ENCODE measurements around the gene TEAD3.
"Not testable (repeated sequence)": the region's sequence is repeated elsewhere in the genome, so short reads cannot be mapped to it uniquely, and the experiment has no call there.

The TEAD3 gene

GRCh38 chr6:35435074-35435837 lies 61.6 kb downstream of the TEAD3 start:
- DNase-seq: no peak
- H3K9ac ChIP-seq (ENCODE audit: low read length): no peak overlapping the region
- no peaks in the 10 kb centered on the region for H3K79me2 ChIP-seq (ENCODE audit: low read length)
- H3K9me2 ChIP-seq (replicated peaks; ENCODE audit: insufficient read depth, low read length): no peaks in the 10 kb centered on the region
- no peaks in the 10 kb centered on the region for H4K20me1 ChIP-seq (ENCODE audit: insufficient read depth, low read length)
- no peak overlapping the region for H3K4me3 ChIP-seq (ENCODE audit: low read length)
- no peak overlapping the region for H3K4me2 ChIP-seq (ENCODE audit: low read depth, low read length)
- H3K27me3 ChIP-seq (replicated peaks; ENCODE audit: insufficient read depth, low read length): no peaks in the 10 kb centered on the region
- no peaks in the 10 kb centered on the region for H3K9me3 ChIP-seq (replicated peaks; ENCODE audit: insufficient read depth, low read length)
- no peaks in the 10 kb centered on the region for H3K4me1 ChIP-seq (ENCODE audit: low read length)
- H3F3A ChIP-seq (ENCODE audit: insufficient read depth, low read length): no peaks in the 10 kb centered on the region
- H2AFZ ChIP-seq (ENCODE audit: low read length): no peak overlapping the region
- no peak overlapping the region for H3K27ac ChIP-seq (ENCODE audit: low read length)
- no peak for TF ChIP-seq EZH2phosphoT487 (IDR thresholded peaks at IDR 0.05; ENCODE audit: low read length)
- TF ChIP-seq CTCF (IDR thresholded peaks at IDR 0.05; ENCODE audit: low read length): no peak
- no peak for TF ChIP-seq EZH2 (optimal IDR thresholded peaks at IDR 0.05; ENCODE audit: low read depth, low read length)
- no peaks in the 10 kb centered on the region for H3K36me3 ChIP-seq (replicated peaks; ENCODE audit: insufficient read depth, low read length)

- not testable (repeated sequence) for H4K20me1 ChIP-seq (ENCODE audit: insufficient read depth, low read length); H3K79me2 ChIP-seq (ENCODE audit: low read length); H3K36me3 ChIP-seq (replicated peaks; ENCODE audit: insufficient read depth, low read length); H3K27ac ChIP-seq (ENCODE audit: low read length); H3K4me3 ChIP-seq (ENCODE audit: low read length); H3K27me3 ChIP-seq (replicated peaks; ENCODE audit: insufficient read depth, low read length); H3K4me2 ChIP-seq (ENCODE audit: low read depth, low read length); H3K9ac ChIP-seq (ENCODE audit: low read length); H3K9me3 ChIP-seq (replicated peaks; ENCODE audit: insufficient read depth, low read length); H3F3A ChIP-seq (ENCODE audit: insufficient read depth, low read length); H2AFZ ChIP-seq (ENCODE audit: low read length); H3K4me1 ChIP-seq (ENCODE audit: low read length); DNase-seq; H3K9me2 ChIP-seq (replicated peaks; ENCODE audit: insufficient read depth, low read length)
These were observed 64.2 kb downstream of the TEAD3 start for GRCh38 chr6:35432702-35433101.

DNA sequence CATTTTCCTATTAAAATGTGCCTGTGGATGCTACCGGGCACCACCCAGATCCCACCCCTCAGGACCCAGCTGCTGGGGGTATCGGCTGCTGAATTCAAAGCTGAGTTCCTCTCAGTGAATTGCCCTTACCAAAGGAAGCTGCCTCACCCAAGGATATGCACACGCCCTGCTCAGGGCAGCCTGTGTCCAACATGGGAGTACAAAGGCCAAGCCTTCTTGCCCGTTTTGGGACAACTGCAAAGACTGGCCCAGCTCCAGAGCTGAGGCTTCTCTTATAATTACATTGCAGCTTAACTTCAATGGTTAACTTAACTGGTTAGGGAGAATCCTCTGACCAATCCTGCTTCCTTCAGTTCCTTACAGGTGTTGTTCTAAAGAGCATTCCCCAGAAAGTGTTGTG lies 64.6 kb downstream of the TEAD3 start:
- Histone ChIP-seq H3K4me1 (ENCODE audit: low read length) (no peaks in the 10 kb centered on the region), H3K79me2 (ENCODE audit: low read length) (no peaks in the 10 kb centered on the region), H3K9ac (ENCODE audit: low read length) (no peak overlapping the region)

More for the DNA sequence above, 64.6 kb downstream of the TEAD3 start:
- Histone ChIP-seq H3K4me2 (ENCODE audit: low read depth, low read length) (no peak overlapping the region), H3K27ac (ENCODE audit: low read length) (no peak overlapping the region), H3K36me3 (replicated peaks; ENCODE audit: insufficient read depth, low read length) (no peaks in the 10 kb centered on the region), H3F3A (ENCODE audit: insufficient read depth, low read length) (no peaks in the 10 kb centered on the region), H3K27me3 (replicated peaks; ENCODE audit: insufficient read depth, low read length) (no peaks in the 10 kb centered on the region), H3K9me3 (replicated peaks; ENCODE audit: insufficient read depth, low read length) (no peaks in the 10 kb centered on the region), H3K4me3 (ENCODE audit: low read length) (no peak overlapping the region), H2AFZ (ENCODE audit: low read length) (no peak overlapping the region), H3K9me2 (replicated peaks; ENCODE audit: insufficient read depth, low read length) (no peaks in the 10 kb centered on the region), H4K20me1 (ENCODE audit: insufficient read depth, low read length) (no peaks in the 10 kb centered on the region)
- DNase-seq: no peak
- TF ChIP-seq CTCF (IDR thresholded peaks at IDR 0.05; ENCODE audit: low read length): no peak
- no peak for TF ChIP-seq EZH2phosphoT487 (IDR thresholded peaks at IDR 0.05; ENCODE audit: low read length)
- TF ChIP-seq EZH2 (optimal IDR thresholded peaks at IDR 0.05; ENCODE audit: low read depth, low read length): no peak

All from MM.1S (cell line).